Fibroblast of gingiva (primary cell): Measurements from ENCODE around the gene SORL1.

ENCODE experiments used
- DNase-seq: peaks from one replicate; pipeline ENCODE4 v3.0.0-alpha.2; 2011; ENCODE audit warnings: low read depth

SORL1 gene

DNA sequence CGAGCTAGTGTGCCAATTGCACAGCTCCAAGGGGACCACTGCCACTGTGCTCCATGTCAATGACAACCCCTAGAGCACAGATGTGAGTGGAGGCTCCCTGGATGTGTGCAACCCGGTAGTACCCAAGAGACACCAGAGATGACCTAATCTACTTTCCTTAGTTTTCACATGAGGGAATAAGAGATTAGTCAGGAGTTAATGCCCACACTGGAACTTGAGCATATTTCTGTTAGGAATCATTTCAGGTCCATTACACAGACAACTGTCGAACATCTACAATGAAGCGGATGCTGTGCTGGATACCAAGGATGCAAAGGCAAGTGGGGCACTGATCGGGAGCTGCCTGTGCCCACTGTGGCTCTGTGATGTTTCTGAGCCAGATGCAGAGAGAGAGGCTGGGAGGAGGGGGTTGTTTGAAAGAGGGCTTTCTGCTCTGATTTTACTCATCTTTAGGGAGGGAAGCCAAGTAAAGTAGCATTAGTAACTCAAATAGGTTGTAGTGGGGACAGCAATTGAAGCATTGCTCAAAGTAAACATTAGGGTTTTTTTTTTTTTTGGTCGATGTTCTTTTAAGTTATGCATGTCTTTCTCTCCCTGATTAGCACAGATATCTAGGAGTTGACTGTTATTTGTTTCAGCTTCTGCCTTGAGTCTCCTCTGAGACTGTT is 83.1 kb downstream of the SORL1 start:
- DNase-seq = no peak

DNA sequence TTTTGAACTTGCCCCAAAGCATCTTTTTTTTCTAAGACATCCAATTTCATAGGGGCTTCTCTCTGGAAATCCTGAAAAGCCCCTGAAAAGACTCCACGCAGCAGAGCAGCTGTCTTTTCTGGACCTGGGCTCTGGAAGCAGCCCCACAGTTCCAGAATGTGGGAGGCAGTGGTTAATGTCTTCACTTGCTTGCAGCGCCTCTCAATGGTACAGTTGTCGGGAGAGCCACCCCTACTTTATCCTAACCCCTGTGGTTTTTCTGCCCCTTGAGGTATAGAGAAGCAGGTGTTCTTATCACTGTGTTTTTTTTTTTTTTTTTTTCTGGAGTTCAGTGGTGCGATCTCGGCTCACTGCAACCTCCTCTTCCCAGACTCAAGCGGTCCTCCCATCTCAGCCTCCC is 84.0 kb downstream of the SORL1 start:
- DNase-seq = no peak

DNA sequence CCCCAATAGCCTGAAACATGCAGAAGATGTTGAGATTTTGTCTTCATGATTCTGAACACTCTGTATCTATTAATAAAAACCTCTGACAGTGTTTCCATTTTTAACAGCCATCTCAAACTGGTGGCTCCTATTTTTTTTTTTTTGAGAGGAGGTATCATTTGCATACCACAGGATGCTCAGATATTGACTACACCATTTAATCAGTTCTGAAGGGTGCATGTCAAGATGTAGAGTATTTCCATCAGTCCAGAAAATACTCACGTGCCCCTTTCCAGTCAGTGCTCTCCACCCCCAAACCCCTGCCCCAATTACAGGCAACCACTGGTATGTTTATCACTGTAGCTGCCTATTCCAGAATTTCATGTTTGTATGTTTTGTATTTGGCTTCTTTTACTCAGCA is 85.9 kb downstream of the SORL1 start:
- no peak for DNase-seq

DNA sequence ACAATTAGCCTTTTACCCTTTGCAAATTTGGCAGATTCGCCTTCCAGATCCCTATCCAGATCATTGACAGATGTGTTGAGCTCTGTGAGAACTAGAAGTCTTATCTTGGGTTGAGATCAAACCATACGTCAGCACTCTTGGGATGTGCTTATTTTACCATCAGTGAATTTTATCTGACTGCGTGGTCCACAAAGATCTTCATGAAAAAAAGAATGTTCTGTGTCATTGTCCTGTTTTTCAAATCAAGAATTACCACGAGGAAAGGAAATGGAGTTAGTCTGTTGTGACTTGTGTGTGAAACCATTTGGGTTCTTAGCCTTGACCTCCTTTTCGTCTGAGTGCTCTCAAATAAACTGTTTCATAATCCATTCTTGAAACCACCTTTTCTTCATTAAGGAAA is 86.9 kb downstream of the SORL1 start:
- no peak for DNase-seq

DNA sequence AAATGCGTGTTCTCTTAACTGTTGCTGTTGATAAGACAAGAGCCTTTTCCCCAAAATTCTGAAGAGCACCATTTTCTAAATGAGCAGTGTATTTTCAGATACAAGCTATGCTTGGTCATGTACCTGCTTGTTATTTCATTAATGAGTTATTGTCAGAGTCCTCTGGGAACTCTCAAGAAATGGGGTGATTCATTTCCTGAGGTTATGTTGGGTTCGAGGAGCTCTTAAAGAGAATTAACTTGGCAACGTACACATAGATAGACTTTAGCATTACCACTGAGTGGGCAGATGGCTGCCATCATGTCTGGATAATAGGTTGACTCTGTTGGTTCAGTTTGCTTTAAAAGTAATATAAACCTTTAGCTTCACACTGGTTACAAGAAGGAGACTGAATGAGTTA is 88.5 kb downstream of the SORL1 start:
- DNase-seq = no peak

DNA sequence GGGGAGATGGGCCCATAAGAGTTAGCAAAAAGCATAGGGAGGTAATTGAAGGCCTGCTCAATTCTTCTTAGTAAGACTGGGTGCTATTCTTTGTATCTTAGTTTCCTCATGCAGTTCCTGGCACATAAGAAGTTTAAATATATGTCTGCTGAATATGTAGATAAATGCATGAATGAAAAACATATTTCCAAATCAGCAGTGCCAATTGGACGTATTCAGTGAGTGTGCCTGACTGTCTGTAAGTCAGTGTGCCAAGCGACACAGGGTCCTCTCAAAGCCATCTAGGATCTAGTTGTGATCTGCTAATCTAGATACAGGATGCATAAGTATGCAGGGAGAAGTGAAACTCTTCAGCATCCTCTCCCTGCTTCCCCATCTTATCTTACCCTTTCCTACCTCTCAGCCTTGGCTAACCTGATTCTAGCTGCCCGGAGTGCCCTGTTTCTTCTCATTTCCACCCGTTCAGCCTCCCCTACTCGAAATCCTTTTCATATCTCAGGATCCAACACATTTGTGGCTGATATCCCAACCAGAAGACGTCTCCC is 91.8 kb downstream of the SORL1 start:
- no peak for DNase-seq

DNA sequence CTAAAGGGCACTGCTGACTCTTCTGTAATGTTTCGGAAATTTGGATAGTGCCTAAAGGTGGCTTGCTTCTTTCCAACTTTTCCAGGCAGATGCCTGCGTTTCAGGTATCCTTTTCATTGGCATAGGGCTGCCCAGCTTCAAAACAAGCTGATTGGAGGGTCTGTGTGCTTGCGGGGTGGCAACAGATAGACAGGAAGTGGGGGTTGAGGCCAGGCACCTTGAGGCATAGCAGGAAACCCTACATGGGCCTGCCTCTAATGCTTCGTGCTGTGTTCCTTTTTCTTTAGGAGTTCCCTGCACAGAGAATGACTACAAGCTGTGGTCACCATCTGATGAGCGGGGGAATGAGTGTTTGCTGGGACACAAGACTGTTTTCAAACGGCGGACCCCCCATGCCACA is 92.8 kb downstream of the SORL1 start:
- DNase-seq = no peak

DNA sequence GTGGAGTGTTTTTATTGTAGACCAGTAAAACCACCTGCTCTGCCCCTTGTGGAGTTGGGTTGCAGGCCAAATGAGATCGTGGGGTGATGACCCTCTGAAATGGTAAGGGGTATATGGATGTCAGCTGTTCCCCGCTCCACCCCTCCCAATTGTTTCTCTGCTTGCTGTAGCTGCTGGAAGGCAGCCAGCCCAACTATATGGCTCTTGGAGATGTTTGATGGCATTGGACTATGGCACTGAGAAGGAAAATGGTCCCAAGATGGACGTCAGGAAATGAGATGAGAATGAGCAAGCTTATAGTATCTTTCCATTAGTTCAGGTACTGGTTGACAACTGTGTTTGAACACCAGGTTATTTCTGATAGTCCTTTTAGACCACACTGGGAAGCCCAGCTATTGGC is 95.5 kb downstream of the SORL1 start:
- no peak for DNase-seq

DNA sequence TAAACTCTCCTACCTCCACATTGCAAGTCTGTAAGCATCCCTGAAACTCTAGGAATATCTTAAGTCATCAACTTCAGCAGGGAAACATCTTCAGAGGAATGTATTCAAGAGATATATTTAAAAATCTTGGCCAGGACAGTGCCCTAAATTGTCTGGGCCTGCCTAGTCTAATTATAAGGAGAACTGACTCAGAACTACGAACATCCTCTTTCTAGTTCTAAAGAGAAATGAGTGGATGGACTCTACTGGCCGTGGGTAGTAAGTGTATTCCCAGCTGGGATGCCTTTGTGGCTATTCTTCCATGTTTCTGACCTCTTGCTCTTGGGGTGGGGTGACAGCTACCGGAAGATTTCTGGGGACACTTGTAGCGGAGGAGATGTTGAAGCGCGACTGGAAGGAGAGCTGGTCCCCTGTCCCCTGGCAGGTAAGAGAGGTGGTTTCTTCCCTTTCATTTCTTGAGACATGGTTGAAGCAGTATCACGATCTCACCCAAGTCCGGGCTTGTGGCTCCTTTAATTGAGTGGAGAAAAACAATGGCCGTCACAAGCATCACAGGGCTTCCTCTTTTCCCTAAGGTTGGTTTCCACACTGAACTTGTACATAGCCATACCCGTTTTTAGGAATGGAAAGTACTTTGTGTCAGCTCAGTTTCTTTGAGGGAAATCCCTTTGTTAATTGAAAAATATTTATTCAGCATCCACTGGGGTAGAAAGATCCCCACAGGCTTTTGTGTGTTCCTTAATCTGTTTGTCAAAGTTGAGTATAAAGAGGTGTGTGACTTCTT is 98.3 kb downstream of the SORL1 start:
- DNase-seq = no peak

DNA sequence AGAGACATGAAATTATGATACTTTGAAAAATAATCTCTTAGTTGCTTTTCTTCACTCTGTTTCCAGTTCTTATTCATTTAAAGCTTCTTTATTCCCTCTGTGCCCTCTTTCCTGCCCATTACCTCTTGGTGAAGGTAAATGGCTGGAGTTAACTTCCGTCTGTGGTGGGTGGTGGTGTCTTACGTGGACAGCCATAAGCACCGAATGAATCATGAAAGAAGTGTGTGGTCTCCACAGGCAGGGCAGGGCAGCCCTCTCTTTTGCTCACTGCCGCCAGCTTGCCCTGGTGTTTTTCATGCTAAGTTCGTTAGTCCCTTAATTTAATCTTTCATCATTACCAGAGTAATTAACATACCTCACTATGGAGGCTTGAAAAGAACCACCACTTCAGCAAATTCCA is 99.3 kb downstream of the SORL1 start:
- DNase-seq = no peak

DNA sequence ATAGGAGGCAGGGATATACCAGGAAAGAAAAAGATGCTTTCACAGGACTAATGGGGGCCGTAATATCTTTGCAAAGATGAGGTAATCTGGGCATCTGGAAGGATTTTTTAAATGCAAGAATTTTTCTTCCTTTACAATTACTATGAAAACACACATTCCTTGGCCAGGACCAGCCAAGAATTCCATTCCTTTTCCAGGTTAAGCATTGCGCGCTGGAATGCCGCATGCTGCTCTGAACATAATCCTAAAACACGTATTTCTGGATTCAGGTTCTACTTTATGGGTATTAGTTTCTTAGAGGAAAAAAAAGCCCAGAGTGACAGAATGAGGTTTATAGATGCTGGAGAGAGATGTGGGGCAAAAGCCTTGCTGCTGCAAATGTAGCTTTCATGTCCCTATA is 100.0 kb downstream of the SORL1 start:
- no peak for DNase-seq

DNA sequence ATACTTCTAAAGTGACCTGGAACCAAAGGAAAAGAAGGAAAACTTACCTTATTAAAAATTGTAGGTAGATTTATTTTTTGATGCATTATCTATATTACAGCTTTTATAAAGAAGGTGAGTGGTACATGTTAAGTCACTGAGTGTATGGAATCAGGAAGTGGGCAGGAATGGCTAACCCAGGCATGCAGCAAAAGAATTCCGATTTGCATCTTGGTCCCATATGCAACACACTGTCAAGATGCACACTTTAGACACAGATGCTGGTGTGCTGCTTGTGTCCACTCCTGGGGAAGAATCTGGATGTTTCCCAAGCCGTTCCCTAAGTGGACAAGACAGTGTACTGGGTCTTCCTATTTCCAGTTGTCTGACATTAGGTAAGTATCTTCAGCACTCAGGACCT is 100.5 kb downstream of the SORL1 start:
- DNase-seq = no peak

DNA sequence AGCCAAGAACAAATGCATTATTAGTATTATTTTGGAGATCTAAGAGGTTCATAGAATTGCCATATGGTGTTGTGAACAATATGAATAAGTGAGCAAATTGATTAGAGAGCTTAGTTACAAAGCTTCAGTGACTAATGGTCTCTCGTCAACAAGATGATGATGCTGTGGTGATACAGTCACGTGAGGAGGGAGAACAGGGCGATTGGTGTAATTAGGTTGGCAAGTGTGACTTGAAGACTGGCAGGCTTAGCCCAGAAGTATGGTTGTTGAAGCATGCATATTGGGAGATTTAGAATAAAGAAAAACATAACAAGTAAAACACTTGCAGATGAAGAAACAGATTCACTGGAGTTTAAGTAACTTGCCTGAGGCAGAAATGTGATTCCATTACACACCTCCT is 101.3 kb downstream of the SORL1 start:
- DNase-seq = no peak

DNA sequence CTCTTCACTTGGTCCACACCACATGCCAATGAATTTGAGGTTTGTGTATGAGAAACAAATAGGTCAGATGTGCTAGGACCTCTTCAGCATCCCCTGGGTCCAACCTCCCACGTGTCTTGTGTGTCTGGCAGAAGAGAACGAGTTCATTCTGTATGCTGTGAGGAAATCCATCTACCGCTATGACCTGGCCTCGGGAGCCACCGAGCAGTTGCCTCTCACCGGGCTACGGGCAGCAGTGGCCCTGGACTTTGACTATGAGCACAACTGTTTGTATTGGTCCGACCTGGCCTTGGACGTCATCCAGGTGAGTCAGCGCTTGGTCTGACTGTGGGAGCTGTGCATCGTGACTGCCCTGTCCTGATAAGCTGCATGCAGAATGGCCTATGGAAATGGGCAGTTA is 101.7 kb downstream of the SORL1 start:
- no peak for DNase-seq

DNA sequence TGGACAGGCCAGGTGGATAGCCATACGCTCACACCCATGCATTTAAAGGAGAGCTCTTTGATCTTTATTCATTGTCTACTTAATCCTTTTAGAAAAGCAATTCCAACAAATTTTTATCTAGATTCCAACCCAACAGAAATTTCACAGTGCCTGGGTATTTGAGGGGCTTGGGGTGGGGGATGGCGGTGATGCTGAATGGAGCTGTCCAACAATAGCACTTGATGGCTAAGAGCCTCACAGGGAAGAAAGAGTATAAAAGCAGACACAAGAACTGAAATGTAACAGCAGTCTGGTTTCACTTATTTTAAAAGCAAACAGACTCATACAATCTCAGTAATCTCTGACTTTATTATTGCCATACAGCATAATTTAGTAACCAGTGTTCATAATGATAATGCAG is 102.4 kb downstream of the SORL1 start:
- no peak for DNase-seq

DNA sequence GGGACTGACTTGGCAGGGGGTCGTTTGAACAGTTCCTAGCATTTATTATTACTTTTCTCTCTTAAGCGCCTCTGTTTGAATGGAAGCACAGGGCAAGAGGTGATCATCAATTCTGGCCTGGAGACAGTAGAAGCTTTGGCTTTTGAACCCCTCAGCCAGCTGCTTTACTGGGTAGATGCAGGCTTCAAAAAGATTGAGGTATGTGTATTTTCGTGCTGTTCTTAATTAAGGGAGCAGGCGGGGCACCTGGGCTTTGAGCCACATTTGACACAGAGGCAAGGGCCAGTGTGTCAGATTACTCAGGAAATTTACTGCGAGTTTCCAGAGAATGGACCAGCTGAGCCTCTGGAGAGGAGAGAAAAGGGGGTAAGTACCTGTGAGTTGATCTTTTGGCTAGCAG is 103.0 kb downstream of the SORL1 start:
- DNase-seq = no peak

DNA sequence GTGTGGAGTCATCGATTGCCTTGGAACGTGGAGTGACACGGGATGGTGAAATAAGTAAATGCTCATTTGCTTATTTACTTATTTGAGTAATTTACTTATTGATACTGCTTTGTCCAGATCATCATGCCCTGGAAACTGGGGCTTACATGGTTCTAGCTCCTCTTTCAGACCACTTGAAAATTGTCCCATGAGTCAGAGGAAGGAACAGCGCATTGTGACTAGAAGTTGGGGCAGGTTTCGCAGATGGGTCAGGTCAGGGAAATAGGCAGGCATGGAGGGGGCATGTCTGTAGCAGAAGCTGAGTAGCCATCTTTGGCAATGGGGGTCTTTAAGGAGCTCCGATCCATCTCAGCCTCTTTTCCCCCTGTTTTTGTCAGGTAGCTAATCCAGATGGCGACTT is 104.8 kb downstream of the SORL1 start:
- no peak for DNase-seq

DNA sequence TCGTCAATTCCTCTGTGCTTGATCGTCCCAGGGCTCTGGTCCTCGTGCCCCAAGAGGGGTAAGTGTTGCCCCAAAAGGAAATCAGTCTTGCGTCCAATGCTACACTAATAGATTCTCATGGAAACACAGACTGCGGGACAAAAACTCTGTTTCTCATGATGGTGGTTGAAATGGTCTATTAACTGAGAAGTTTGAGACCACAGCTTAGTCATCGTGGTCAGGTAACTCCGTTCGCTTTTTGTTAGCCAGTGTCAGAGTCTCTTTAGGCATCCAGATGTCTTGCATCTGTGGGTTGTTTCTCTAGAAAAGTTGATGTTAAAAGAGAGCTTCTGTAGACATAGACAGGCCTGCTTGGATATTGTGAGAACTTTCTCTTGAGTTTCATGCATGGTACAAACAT is 105.2 kb downstream of the SORL1 start:
- no peak for DNase-seq

DNA sequence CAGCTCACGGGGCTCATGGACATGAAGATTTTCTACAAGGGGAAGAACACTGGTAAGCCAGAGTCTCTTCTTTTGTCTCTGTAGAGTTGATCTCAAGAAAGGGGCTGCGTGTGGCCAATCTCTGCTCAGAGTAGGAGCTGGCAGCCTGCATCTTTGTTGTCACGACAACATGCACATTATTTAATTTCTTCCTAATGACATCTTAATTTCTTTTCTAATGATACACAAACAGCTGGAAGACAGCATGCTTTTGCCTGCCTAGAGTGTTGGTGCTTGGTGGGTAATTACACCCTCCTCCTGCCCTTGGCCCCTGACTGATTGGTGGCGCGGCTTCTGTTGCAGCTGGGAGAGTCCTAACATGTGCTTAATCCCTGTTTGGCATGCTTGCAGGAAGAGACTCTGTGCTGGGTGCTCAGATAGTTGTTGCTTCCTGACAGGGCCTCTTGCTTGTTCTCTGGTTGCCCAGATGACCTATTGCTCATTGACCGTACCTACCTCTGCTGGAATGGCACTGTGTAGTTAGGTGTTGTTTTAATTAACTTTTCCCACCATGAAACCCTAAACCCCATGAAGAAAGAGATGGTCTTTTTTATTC is 107.6 kb downstream of the SORL1 start:
- no peak for DNase-seq

DNA sequence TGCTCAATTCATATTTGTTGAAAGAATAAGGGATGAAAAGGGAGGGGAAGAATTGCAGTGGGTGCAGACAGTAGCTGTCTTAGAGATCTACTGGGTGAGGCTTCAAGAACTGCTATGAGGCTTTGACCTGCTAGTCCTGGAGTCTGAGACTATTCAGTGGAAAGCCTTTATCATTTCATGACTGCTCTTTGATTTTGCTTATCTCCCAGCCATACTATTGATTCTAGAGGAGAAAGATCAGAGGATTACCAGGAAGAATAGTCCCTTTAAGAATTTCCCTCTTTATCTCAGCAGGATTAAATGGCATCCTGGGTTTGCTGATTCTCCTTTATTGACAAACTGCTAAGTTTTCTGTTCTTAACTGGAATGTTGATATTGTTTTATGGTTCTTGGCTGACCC is 108.1 kb downstream of the SORL1 start:
- DNase-seq = no peak

DNA sequence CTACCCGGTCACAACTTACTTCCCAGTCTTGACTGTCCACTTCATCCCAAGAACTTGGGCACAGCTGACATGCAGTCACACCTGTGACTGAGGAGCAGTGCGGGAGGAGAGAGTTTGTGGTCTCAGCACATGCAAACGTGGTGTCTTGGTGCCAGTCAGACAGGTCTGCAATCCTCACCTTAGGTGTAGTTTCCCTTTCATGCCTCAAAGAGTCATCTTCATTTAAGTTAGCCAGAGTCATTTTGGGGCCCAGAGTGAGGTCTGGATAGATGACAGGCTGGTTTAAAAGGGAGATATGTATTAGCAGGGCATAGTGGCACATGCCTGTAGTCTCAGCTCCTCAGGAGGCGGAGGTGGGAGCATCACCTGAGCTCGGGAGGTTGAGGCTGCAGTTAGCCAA is 109.1 kb downstream of the SORL1 start:
- DNase-seq = no peak

DNA sequence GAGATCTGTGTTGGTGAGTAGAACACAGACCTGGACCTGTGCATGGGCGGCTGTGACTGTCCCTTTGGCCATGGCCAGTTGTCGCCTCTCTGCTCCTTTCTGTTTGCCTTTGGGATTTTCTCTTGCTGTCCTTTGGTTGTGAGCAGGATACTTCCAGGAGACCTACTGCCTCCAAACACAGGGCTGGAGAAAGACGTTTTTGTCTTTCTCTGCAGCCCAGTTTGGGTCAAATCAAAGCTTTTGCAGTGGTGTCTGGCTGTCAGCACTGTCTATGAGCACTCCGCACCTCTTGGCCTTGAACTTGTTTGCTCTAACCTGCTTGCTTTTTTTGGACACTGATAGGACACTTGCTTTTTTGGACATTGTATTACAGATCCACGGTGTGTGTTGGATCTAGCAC is 109.6 kb downstream of the SORL1 start:
- DNase-seq = no peak

DNA sequence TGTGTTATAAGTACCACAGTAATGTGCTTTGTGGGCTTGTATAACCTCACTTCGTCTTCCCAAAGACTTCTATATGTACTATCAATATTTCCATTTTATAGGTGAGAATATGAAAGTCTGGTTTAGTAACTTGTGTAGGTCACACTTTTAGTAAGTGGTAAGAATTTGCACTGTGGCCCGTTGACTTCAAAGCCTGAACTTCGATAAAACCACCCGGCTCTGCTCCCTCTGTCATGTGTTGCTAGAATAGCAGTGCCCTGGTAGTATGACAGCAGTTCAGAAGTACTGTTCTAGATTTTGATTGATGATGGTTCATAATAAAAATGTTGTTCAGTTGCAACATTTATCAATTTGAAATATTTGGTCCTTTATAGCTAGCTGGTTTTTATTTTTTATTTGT is 110.9 kb downstream of the SORL1 start:
- no peak for DNase-seq
